Fibroblast of lung (primary cell): Measurements from ENCODE around the gene KCNN3. TPM values are rescaled to one million over a fixed set of nuclear protein-coding genes. Genes with fewer than 3 reads are reported as not detected.
A peak's percentile ranks its signal among the peaks of the same experiment; 100 is the strongest.

Experiments used
- DNase-seq, 2 donors: peaks; one replicate each; pipeline versions ENCODE4 v3.0.0 to v3.0.0-alpha.2; 2010; ENCODE audit warnings: low read depth in 2 of 2
- H2AFZ ChIP-seq: 2 replicates; pipeline ENCODE4 v1.5.1; 2012; ENCODE audit warnings: low read length, control low read depth, inconsistent platforms
- H3K27ac ChIP-seq: 2 replicates; pipeline ENCODE4 v1.5.1; 2011; ENCODE audit warnings: low read length, control low read depth; ENCODE audit not compliant: insufficient read depth
- H3K27me3 ChIP-seq: 2 replicates; pipeline ENCODE4 v1.5.1; 2011; ENCODE audit warnings: mild to moderate bottlenecking, low read length; ENCODE audit not compliant: control insufficient read depth, insufficient read depth
- H3K36me3 ChIP-seq: 2 replicates; pipeline ENCODE4 v1.5.1; 2011; ENCODE audit warnings: low read length; ENCODE audit not compliant: control insufficient read depth, insufficient read depth
- H3K4me1 ChIP-seq: 2 replicates; pipeline ENCODE4 v1.5.1; 2011; ENCODE audit warnings: low read length; ENCODE audit not compliant: control insufficient read depth, insufficient read depth; ENCODE audit errors: extremely low read depth
- H3K4me2 ChIP-seq: 2 replicates; pipeline ENCODE4 v1.5.1; 2011; ENCODE audit warnings: low read length, control low read depth; ENCODE audit not compliant: insufficient read depth; ENCODE audit errors: extremely low read depth
- H3K4me3 ChIP-seq, 4 experiments: fragments of 200-600 bp in 1 of 4; sonication (generic) in 1 of 4; replicated peaks in 1 of 4; 2 replicates each; pipeline ENCODE4 v1.5.1; 2011 to 2016; ENCODE audit warnings: low read length in 4 of 4, low read depth in 3 of 4, mild to moderate bottlenecking in 3 of 4, control low read depth in 2 of 4, inconsistent platforms in 1 of 4, mixed read lengths in 1 of 4; ENCODE audit not compliant: insufficient read depth in 1 of 4; ENCODE audit errors: control extremely low read depth in 1 of 4
- H3K79me2 ChIP-seq: 2 replicates; pipeline ENCODE4 v1.5.1; 2012; ENCODE audit warnings: mild to moderate bottlenecking, low read length, inconsistent platforms; ENCODE audit not compliant: control insufficient read depth, insufficient read depth
- H3K9ac ChIP-seq: 2 replicates; pipeline ENCODE4 v1.5.1; 2011; ENCODE audit warnings: mild to moderate bottlenecking, low read length, control low read depth; ENCODE audit not compliant: insufficient read depth
- H3K9me3 ChIP-seq: 2 replicates; pipeline ENCODE4 v1.5.1; 2012; ENCODE audit warnings: low read depth, low read length; ENCODE audit not compliant: control insufficient read depth, insufficient read depth
- H4K20me1 ChIP-seq: 2 replicates; pipeline ENCODE4 v1.5.1; 2011; ENCODE audit warnings: low read length; ENCODE audit not compliant: control insufficient read depth, insufficient read depth; ENCODE audit errors: extremely low read depth
- CTCF ChIP-seq, 2 donors: IDR thresholded peaks in 1 of 2; conservative IDR thresholded peaks in 1 of 2; 1 replicate in 1 of 2; 2 replicates in 1 of 2; pipeline ENCODE4 v1.5.1; 2011 to 2012; ENCODE audit warnings: low read length in 2 of 2, control low read depth in 1 of 2, inconsistent platforms in 1 of 2, low read depth in 1 of 2, mild to moderate bottlenecking in 1 of 2
- EZH2 ChIP-seq: IDR thresholded peaks from 2 replicates; pipeline ENCODE4 v1.5.1; 2012; ENCODE audit warnings: low read length, control low read depth, mild to moderate bottlenecking; ENCODE audit errors: missing control alignments
- polyA plus RNA-seq, 2 donors: library from polyadenylated mRNA; depleted of rRNA in 1 of 2; stranded (reverse) in 1 of 2; unstranded in 1 of 2; fragments of >200 nt; gene quantifications; 2 replicates each; pipeline ENCODE4 v1.2.1, GENCODE V29; 2011 to 2012; ENCODE audit warnings: missing spikeins in 1 of 2
- total RNA-seq: library from RNA; depleted of rRNA; stranded (reverse); fragments of >200 nt; gene quantifications from 2 replicates; pipeline ENCODE4 v1.2.1, GENCODE V29; 2014

KCNN3 gene
- total and polyA plus RNA-seq, 2 donors (not counting 1 experiment from before 2014, with no cell fraction given), result not detected

DNA sequence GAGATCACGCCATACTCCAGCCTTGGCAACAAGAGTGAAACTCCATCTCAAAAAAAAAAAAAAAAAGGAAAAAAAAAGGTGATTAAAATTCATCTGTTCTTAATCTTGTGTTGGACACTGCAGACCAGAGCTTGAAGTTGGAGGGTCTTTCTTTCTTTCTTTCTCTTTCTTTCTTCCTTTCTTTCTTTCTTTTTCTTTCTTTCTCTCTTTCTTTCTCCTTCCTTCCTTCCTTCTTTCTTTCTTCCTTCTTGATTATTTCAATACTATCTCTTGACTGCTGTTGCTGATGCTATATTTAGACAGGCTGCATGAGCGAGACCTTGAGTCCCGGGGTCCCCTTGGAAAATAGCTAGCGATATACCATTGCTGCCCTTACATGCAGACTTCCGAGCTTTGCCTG is 154.7 kb downstream of the KCNN3 start:
- Histone ChIP-seq H3K27me3 (peaks cover 5% of the 10 kb centered on the region), H3K27ac (no peak overlapping the region), H3K79me2 (no peaks in the 10 kb centered on the region), H4K20me1 (no peaks in the 10 kb centered on the region), H3K4me2 (no peak overlapping the region), H3K9ac (no peak overlapping the region), H3K9me3 (no peaks in the 10 kb centered on the region), H3K4me1 (no peaks in the 10 kb centered on the region), H3K4me3 (no peak overlapping the region), H2AFZ (no peak overlapping the region), H3K36me3 (no peaks in the 10 kb centered on the region)
- no peak for DNase-seq
- TF ChIP-seq EZH2 (no peak), CTCF (conservative IDR thresholded peaks at IDR 0.05 in 1 of 2, IDR thresholded peaks at IDR 0.05 in 1 of 2; ENCODE audit: low read depth in 1 of 2, low read length in 2 of 2) (no peak)

GRCh38 chr1:154714638-154715037 is 155.4 kb downstream of the KCNN3 start:
- no peak for TF ChIP-seq CTCF (conservative IDR thresholded peaks at IDR 0.05 in 1 of 2, IDR thresholded peaks at IDR 0.05 in 1 of 2; ENCODE audit: low read depth in 1 of 2, low read length in 2 of 2)
- no peak for TF ChIP-seq EZH2
- Histone ChIP-seq H4K20me1 (no peaks in the 10 kb centered on the region), H3K36me3 (no peaks in the 10 kb centered on the region), H3K27me3 (peaks cover 5% of the 10 kb centered on the region), H3K9me3 (no peaks in the 10 kb centered on the region), H3K27ac (no peak overlapping the region), H2AFZ (no peak overlapping the region), H3K4me2 (no peak overlapping the region), H3K79me2 (no peaks in the 10 kb centered on the region), H3K4me1 (no peaks in the 10 kb centered on the region), H3K9ac (no peak overlapping the region), H3K4me3 (no peak overlapping the region)
- DNase-seq, result peak; percentile 21 to 23

GRCh38 chr1:154714052-154714623 is 155.9 kb downstream of the KCNN3 start:
- H3K27ac ChIP-seq, result no peak overlapping the region
- H3K4me3 ChIP-seq, result no peak overlapping the region
- H3K27me3 ChIP-seq, result peaks cover 2% of the 10 kb centered on the region
- no peaks in the 10 kb centered on the region for H3K4me1 ChIP-seq
- H4K20me1 ChIP-seq, result no peaks in the 10 kb centered on the region
- H2AFZ ChIP-seq, result no peak overlapping the region
- no peak for TF ChIP-seq EZH2
- TF ChIP-seq CTCF (conservative IDR thresholded peaks at IDR 0.05 in 1 of 2, IDR thresholded peaks at IDR 0.05 in 1 of 2; ENCODE audit: low read depth in 1 of 2, low read length in 2 of 2), result no peak
- no peaks in the 10 kb centered on the region for H3K36me3 ChIP-seq
- DNase-seq, result no peak
- H3K9me3 ChIP-seq, result no peaks in the 10 kb centered on the region
- no peak overlapping the region for H3K9ac ChIP-seq
- H3K4me2 ChIP-seq, result no peak overlapping the region
- H3K79me2 ChIP-seq, result no peaks in the 10 kb centered on the region
